Bronchial epithelial cell (primary cell): ENCODE data around the gene TENT4A. TPM values are rescaled to one million over a fixed set of nuclear protein-coding genes. Genes with fewer than 3 reads are reported as not detected.

Source experiments
- DNase-seq: peaks from one replicate; pipeline ENCODE4 v3.0.0-alpha.2; 2010; ENCODE audit warnings: low read depth
- FAIRE-seq: peaks from 2 replicates; lab custom pipeline; 2011; peaks lifted over from hg19 to GRCh38; lab: Jason Lieb, UNC
- H3K27me3 ChIP-seq: 2 replicates; pipeline ENCODE4 v1.5.1; 2011; ENCODE audit warnings: low read length; ENCODE audit not compliant: control insufficient read depth, insufficient read depth
- H3K36me3 ChIP-seq: 2 replicates; pipeline ENCODE4 v1.5.1; 2011; ENCODE audit warnings: low read length; ENCODE audit not compliant: control insufficient read depth, insufficient read depth
- H3K4me3 ChIP-seq: 2 replicates; pipeline ENCODE4 v1.5.1; 2011; ENCODE audit warnings: mild to moderate bottlenecking, low read depth, low read length, control low read depth
- total RNA-seq: library from RNA; depleted of rRNA; stranded (reverse); fragments of >200 nt; gene quantifications from 2 replicates; pipeline ENCODE4 v1.2.1, GENCODE V29; 2014
- TF ChIP-seq, protein P1 (sequence below): IDR thresholded peaks from 2 replicates; pipeline ENCODE4 v1.5.1; 2011; ENCODE audit warnings: mild to moderate bottlenecking, moderate library complexity, low read length, control low read depth, inconsistent platforms; ENCODE audit not compliant: insufficient read depth, severe bottlenecking

The TENT4A gene
- total RNA-seq, 1 donor from 2014 or later, result 6.8 TPM

GRCh38 chr5:6752236-6752635, 39.0 kb downstream of the TENT4A start:
- FAIRE-seq, result no peak
- H3K36me3 ChIP-seq, result peaks cover 33% of the 10 kb centered on the region
- TF ChIP-seq, protein P1, sequence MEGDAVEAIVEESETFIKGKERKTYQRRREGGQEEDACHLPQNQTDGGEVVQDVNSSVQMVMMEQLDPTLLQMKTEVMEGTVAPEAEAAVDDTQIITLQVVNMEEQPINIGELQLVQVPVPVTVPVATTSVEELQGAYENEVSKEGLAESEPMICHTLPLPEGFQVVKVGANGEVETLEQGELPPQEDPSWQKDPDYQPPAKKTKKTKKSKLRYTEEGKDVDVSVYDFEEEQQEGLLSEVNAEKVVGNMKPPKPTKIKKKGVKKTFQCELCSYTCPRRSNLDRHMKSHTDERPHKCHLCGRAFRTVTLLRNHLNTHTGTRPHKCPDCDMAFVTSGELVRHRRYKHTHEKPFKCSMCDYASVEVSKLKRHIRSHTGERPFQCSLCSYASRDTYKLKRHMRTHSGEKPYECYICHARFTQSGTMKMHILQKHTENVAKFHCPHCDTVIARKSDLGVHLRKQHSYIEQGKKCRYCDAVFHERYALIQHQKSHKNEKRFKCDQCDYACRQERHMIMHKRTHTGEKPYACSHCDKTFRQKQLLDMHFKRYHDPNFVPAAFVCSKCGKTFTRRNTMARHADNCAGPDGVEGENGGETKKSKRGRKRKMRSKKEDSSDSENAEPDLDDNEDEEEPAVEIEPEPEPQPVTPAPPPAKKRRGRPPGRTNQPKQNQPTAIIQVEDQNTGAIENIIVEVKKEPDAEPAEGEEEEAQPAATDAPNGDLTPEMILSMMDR, result no peak
- H3K27me3 ChIP-seq, result no peaks in the 10 kb centered on the region
- no peak for DNase-seq
- H3K4me3 ChIP-seq, result no peak overlapping the region

DNA sequence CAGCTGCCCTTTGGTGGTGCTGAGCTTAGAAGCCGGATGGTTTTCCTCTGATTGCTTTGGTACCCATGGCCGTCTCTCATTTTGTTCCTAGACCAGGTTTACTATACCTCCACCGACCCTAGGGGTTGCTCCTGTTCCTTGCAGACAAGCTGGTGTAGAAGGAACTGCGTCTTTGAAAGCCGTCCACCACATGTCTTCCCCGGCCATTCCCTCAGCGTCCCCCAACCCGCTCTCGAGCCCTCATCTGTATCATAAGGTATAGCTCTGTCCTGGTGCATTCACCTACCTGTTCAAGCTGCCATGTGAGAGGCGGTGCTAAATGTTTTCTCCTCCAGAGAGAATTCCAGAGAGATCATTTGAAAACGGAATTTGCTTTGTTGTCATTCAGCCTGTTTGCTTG, 39.5 kb downstream of the TENT4A start:
- DNase-seq (no peak), FAIRE-seq (no peak)
- Histone ChIP-seq H3K36me3 (peaks cover 32% of the 10 kb centered on the region), H3K27me3 (no peaks in the 10 kb centered on the region), H3K4me3 (no peak overlapping the region)
- TF ChIP-seq, protein P1, result no peak

GRCh38 chr5:6753851-6754250, 40.6 kb downstream of the TENT4A start:
- no peak for DNase-seq
- H3K4me3 ChIP-seq, result no peak overlapping the region
- TF ChIP-seq, protein P1, result no peak
- H3K36me3 ChIP-seq, result peaks cover 29% of the 10 kb centered on the region
- FAIRE-seq, result no peak
- H3K27me3 ChIP-seq, result no peaks in the 10 kb centered on the region

GRCh38 chr5:6754766-6755165, 41.5 kb downstream of the TENT4A start:
- FAIRE-seq (no peak), DNase-seq (no peak)
- H3K4me3 ChIP-seq, result no peak overlapping the region
- H3K36me3 ChIP-seq, result peaks cover 26% of the 10 kb centered on the region
- H3K27me3 ChIP-seq, result no peaks in the 10 kb centered on the region
- TF ChIP-seq, protein P1, result no peak

DNA sequence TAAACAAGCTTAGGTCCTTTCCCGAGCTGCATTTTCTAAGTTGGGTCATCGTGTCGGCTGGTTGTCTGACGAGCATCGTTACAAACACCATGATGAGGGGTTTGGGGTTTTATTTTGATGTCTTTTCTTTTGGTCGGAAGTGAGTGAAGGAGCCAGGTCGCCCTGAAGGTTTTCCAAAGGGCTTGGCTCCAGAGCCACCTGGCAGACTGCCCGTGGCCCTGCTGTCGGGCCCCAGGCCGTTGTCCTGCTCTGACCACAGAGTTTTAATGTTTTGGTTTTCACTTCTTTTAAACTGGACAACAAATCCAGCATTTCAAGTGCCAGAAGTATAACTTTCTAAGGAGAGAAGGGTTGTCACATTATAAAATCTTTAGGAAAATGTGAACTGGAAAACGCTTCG, 42.3 kb downstream of the TENT4A start:
- Histone ChIP-seq H3K27me3 (no peaks in the 10 kb centered on the region), H3K4me3 (no peak overlapping the region), H3K36me3 (peaks cover 24% of the 10 kb centered on the region)
- DNase-seq (no peak), FAIRE-seq (no peak)
- TF ChIP-seq, protein P1, result no peak

DNA sequence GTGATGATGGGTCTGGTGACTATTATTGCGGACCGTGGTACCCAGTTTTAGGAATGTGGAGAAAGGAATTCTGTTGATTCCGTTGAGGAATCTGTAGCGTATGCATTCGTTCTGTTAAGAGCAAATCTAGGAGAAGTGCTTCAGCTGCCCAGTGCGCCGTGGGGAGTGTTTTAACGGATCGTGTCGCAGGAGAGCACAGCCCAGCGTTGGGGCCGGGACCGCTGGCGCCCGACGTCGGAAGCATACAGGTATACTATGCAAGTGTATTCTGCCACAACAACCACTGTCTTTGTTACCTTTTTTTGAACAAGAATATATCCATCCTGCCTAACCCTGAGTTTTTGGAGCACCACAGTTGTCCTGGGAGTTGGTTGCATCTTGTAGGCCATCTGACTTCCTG, 42.7 kb downstream of the TENT4A start:
- FAIRE-seq, result no peak
- DNase-seq, result no peak
- no peaks in the 10 kb centered on the region for H3K27me3 ChIP-seq
- TF ChIP-seq, protein P1, result no peak
- peaks cover 22% of the 10 kb centered on the region for H3K36me3 ChIP-seq
- no peak overlapping the region for H3K4me3 ChIP-seq
